Vagina (tissue), 2 donors: Measurements from ENCODE around the gene SMOC2.

ENCODE experiments used
- POLR2A ChIP-seq, 2 donors: fragments of 450-650 bp; IDR thresholded peaks; one replicate each; pipeline ENCODE4 v1.6.1; 2017; ENCODE audit warnings: antibody characterized with exemption in 2 of 2, mild to moderate bottlenecking in 2 of 2, moderate library complexity in 2 of 2
- POLR2AphosphoS5 ChIP-seq, 2 donors: sonication (generic); formaldehyde crosslinking; IDR thresholded peaks; one replicate each; pipeline ENCODE4 v1.9.0; 2017; ENCODE audit warnings: antibody characterized with exemption in 2 of 2, mild to moderate bottlenecking in 2 of 2, low read depth in 1 of 2; ENCODE audit not compliant: insufficient read depth in 1 of 2
- TF ChIP-seq, protein P1 (sequence below), 3 experiments: fragments of 450-650 bp in 2 of 3; fragments of 200-600 bp in 1 of 3; sonication (generic) in 1 of 3; IDR thresholded peaks; one replicate each; pipeline ENCODE4 v1.5.1; 2017 to 2019; ENCODE audit warnings: antibody characterized with exemption in 3 of 3, mild to moderate bottlenecking in 2 of 3, moderate library complexity in 2 of 3

DNA sequence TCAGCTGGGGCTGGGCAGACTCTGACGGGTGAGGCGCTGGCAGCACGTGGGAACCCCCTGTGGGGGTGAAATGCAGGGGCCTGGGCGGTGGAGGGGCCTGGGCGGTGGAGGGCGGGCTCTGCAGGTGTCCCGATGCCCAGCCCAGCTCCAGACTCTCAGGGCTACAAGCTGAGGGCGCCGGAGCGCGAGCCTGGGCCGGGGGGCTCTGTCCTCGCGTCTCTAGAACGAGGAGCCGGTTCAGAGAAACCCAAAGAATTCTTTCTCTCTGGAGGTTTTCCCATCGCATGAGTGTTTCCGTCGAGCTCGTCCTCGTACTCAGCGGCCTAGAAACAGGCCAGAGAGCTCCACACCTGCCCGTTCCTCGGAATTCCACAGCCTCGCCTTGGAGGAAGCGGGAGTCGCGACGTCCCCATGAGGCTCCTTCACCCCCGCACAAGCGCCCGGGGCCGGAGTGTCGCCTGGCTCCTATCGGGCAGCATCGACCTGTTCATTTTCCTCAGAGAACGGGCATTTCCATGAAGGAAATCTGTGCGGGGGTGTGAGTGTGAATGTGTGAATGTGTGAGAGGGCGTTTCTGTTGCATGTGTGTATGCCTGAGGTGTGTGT, 76.9 kb downstream of the SMOC2 start:
- TF ChIP-seq POLR2A (IDR thresholded peaks at IDR 0.05) (no peak), POLR2AphosphoS5 (IDR thresholded peaks at IDR 0.05; ENCODE audit: insufficient read depth in 1 of 2, low read depth in 1 of 2) (no peak)
- TF ChIP-seq, protein P1, sequence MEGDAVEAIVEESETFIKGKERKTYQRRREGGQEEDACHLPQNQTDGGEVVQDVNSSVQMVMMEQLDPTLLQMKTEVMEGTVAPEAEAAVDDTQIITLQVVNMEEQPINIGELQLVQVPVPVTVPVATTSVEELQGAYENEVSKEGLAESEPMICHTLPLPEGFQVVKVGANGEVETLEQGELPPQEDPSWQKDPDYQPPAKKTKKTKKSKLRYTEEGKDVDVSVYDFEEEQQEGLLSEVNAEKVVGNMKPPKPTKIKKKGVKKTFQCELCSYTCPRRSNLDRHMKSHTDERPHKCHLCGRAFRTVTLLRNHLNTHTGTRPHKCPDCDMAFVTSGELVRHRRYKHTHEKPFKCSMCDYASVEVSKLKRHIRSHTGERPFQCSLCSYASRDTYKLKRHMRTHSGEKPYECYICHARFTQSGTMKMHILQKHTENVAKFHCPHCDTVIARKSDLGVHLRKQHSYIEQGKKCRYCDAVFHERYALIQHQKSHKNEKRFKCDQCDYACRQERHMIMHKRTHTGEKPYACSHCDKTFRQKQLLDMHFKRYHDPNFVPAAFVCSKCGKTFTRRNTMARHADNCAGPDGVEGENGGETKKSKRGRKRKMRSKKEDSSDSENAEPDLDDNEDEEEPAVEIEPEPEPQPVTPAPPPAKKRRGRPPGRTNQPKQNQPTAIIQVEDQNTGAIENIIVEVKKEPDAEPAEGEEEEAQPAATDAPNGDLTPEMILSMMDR (IDR thresholded peaks at IDR 0.05), result no peak
